ENCODE results near the gene ISOC1.

ISOC1 gene

GRCh38 chr5:129077433-129078075 lies 17.0 kb upstream of the ISOC1 start:
- TF ChIP-seq GATA3 (IDR thresholded peaks at IDR 0.05; ENCODE audit: low read depth, low read length): no peak
- TF ChIP-seq GATA2 (IDR thresholded peaks at IDR 0.05; ENCODE audit: low read depth, low read length): no peak

- TF ChIP-seq GATA3 (IDR thresholded peaks at IDR 0.05; ENCODE audit: low read depth, low read length) (no peak), GATA2 (IDR thresholded peaks at IDR 0.05; ENCODE audit: low read depth, low read length) (no peak)
Measured at GRCh38 chr5:129078247-129078646, 16.3 kb upstream of the ISOC1 start.

GRCh38 chr5:129078660-129079059 lies 15.9 kb upstream of the ISOC1 start:
- no peak for TF ChIP-seq GATA2 (IDR thresholded peaks at IDR 0.05; ENCODE audit: low read depth, low read length)
- no peak for TF ChIP-seq GATA3 (IDR thresholded peaks at IDR 0.05; ENCODE audit: low read depth, low read length)

GRCh38 chr5:129079496-129079895 lies 15.1 kb upstream of the ISOC1 start:
- TF ChIP-seq GATA2 (IDR thresholded peaks at IDR 0.05; ENCODE audit: low read depth, low read length) (no peak), GATA3 (IDR thresholded peaks at IDR 0.05; ENCODE audit: low read depth, low read length) (no peak)

- TF ChIP-seq GATA2 (IDR thresholded peaks at IDR 0.05; ENCODE audit: low read depth, low read length): no peak
- no peak for TF ChIP-seq GATA3 (IDR thresholded peaks at IDR 0.05; ENCODE audit: low read depth, low read length)
Measured at GRCh38 chr5:129080766-129081165, 13.8 kb upstream of the ISOC1 start.

- TF ChIP-seq GATA2 (IDR thresholded peaks at IDR 0.05; ENCODE audit: low read depth, low read length) (no peak), GATA3 (IDR thresholded peaks at IDR 0.05; ENCODE audit: low read depth, low read length) (no peak)
Measured at GRCh38 chr5:129082225-129083136, 12.1 kb upstream of the ISOC1 start.

- TF ChIP-seq GATA3 (IDR thresholded peaks at IDR 0.05; ENCODE audit: low read depth, low read length): no peak
- TF ChIP-seq GATA2 (IDR thresholded peaks at IDR 0.05; ENCODE audit: low read depth, low read length): no peak
Measured at GRCh38 chr5:129094924-129095899, 663 bp downstream of the ISOC1 start.

GRCh38 chr5:129096382-129096991 lies 1.9 kb downstream of the ISOC1 start:
- TF ChIP-seq GATA2 (IDR thresholded peaks at IDR 0.05; ENCODE audit: low read depth, low read length): no peak
- TF ChIP-seq GATA3 (IDR thresholded peaks at IDR 0.05; ENCODE audit: low read depth, low read length): no peak

GRCh38 chr5:129097498-129098296 lies 3.1 kb downstream of the ISOC1 start:
- no peak for TF ChIP-seq GATA2 (IDR thresholded peaks at IDR 0.05; ENCODE audit: low read depth, low read length)
- no peak for TF ChIP-seq GATA3 (IDR thresholded peaks at IDR 0.05; ENCODE audit: low read depth, low read length)

GRCh38 chr5:129098488-129099183 lies 4.1 kb downstream of the ISOC1 start:
- no peak for TF ChIP-seq GATA3 (IDR thresholded peaks at IDR 0.05; ENCODE audit: low read depth, low read length)
- no peak for TF ChIP-seq GATA2 (IDR thresholded peaks at IDR 0.05; ENCODE audit: low read depth, low read length)

GRCh38 chr5:129099184-129099569 lies 4.6 kb downstream of the ISOC1 start:
- TF ChIP-seq GATA3 (IDR thresholded peaks at IDR 0.05; ENCODE audit: low read depth, low read length) (no peak), GATA2 (IDR thresholded peaks at IDR 0.05; ENCODE audit: low read depth, low read length) (no peak)

- TF ChIP-seq GATA2 (IDR thresholded peaks at IDR 0.05; ENCODE audit: low read depth, low read length): no peak
- TF ChIP-seq GATA3 (IDR thresholded peaks at IDR 0.05; ENCODE audit: low read depth, low read length): no peak
Measured at GRCh38 chr5:129101794-129102193, 7.2 kb downstream of the ISOC1 start.

Data from SH-SY5Y (cell line).